K562 (cell line): ENCODE data around the gene NEB. TPM values are rescaled to one million over a fixed set of nuclear protein-coding genes. Genes with fewer than 3 reads are reported as not detected.

Experiments used
- BRF1 ChIP-seq: IDR thresholded peaks from 3 replicates; pipeline ENCODE4 v1.6.1; 2011; ENCODE audit warnings: borderline replicate concordance, mild to moderate bottlenecking; ENCODE audit not compliant: insufficient read length; ENCODE audit errors: extremely low read depth
- CXXC5 ChIP-seq: fragments of 250-450 bp; sonication (Bioruptor Pico); IDR thresholded peaks from 2 replicates; pipeline ENCODE4 v1.8.0; 2022; ENCODE audit warnings: inconsistent platforms, mild to moderate bottlenecking, moderate library complexity
- DPF2 ChIP-seq: fragments of 450-650 bp; IDR thresholded peaks from 2 replicates; pipeline ENCODE4 v1.6.1; 2016
- E2F3 ChIP-seq: fragments of 250-450 bp; sonication (Bioruptor Pico); IDR thresholded peaks from 2 replicates; pipeline ENCODE4 v1.4.0; 2020; ENCODE audit warnings: mild to moderate bottlenecking
- GATA2 ChIP-seq: sonication (generic); formaldehyde crosslinking; IDR thresholded peaks from 2 replicates; pipeline ENCODE4 v1.4.0; 2020; ENCODE audit warnings: mild to moderate bottlenecking, missing genetic modification reagents
- NBN ChIP-seq: fragments of 450-650 bp; IDR thresholded peaks from 2 replicates; pipeline ENCODE4 v1.6.1; 2016; ENCODE audit warnings: low read depth, mild to moderate bottlenecking
- SMARCC2 ChIP-seq: fragments of 450-650 bp; IDR thresholded peaks from 2 replicates; pipeline ENCODE4 v1.6.1; 2017; ENCODE audit warnings: antibody characterized with exemption, moderate library complexity, mild to moderate bottlenecking, low read depth
- TAF9B ChIP-seq: fragments of 450-650 bp; IDR thresholded peaks from 2 replicates; pipeline ENCODE4 v1.6.1; 2018; ENCODE audit warnings: mild to moderate bottlenecking; ENCODE audit not compliant: partially characterized antibody
- ZNF197 ChIP-seq: fragments of 200-800 bp; sonication (Bioruptor generic); IDR thresholded peaks from 2 replicates; pipeline ENCODE4 v1.6.1; 2016; ENCODE audit warnings: low read depth, missing genetic modification characterization, missing compliant biosample characterization
- polyA plus RNA-seq, 8 experiments: library from polyadenylated mRNA; depleted of rRNA in 4 of 8; stranded (reverse) in 5 of 8; unstranded in 3 of 8; fragments of >200 nt; fragmentation: Nextera tagmentation in 2 of 8; fragmentation: Illumina TruSeq in 1 of 8; extraction: Ambion mirVana in 2 of 8; extraction: Trizol in 1 of 8; gene quantifications; 2 replicates each; pipeline versions ENCODE4 v1.2.1 to v1.2.3, GENCODE V29; 2011 to 2014; ENCODE audit warnings: inconsistent platforms in 1 of 8, missing spikeins in 1 of 8
- total RNA-seq, 7 experiments: library from RNA; depleted of rRNA in 6 of 7; stranded (reverse); fragments of >200 nt in 6 of 7; fragmentation: Illumina TruSeq in 2 of 7; extraction: Trizol in 2 of 7; gene quantifications; 2 replicates each; pipeline versions ENCODE4 v1.2.1 to v1.2.3, GENCODE V29; 2011 to 2021; ENCODE audit warnings: low replicate concordance in 1 of 7
- TF ChIP-seq, protein P1 (sequence below): sonication (generic); IDR thresholded peaks from 2 replicates; pipeline ENCODE4 v1.6.1; 2016
- TF ChIP-seq, protein P2 (sequence below): fragments of 200-800 bp; sonication (Bioruptor generic); IDR thresholded peaks from 2 replicates; pipeline ENCODE4 v1.6.1; 2016; ENCODE audit warnings: missing genetic modification characterization, missing compliant biosample characterization
- TF ChIP-seq, protein P3 (sequence below): fragments of 250-450 bp; sonication (Bioruptor Pico); IDR thresholded peaks from 2 replicates; pipeline ENCODE4 v1.4.0; 2020; ENCODE audit warnings: borderline replicate concordance
- TF ChIP-seq, protein P4 (sequence below): fragments of 450-650 bp; IDR thresholded peaks from 2 replicates; pipeline ENCODE4 v1.6.1; 2014; ENCODE audit warnings: low read depth, mild to moderate bottlenecking, moderate library complexity, borderline replicate concordance
- TF ChIP-seq, protein P5 (sequence below): fragments of 450-650 bp; IDR thresholded peaks from 2 replicates; pipeline ENCODE4 v1.6.1; 2018; ENCODE audit not compliant: partially characterized antibody

The NEB gene
- total and polyA plus RNA-seq, 9 of the 15 experiments (the other 6 are each of a cell fraction or from before 2014, with no cell fraction given): 1.7 to 3.8 (median 2.9) TPM

GRCh38 chr2:151782378-151783132, 48.3 kb upstream of the NEB start (continued):
- TF ChIP-seq BRF1: no peak
- TF ChIP-seq, protein P1, sequence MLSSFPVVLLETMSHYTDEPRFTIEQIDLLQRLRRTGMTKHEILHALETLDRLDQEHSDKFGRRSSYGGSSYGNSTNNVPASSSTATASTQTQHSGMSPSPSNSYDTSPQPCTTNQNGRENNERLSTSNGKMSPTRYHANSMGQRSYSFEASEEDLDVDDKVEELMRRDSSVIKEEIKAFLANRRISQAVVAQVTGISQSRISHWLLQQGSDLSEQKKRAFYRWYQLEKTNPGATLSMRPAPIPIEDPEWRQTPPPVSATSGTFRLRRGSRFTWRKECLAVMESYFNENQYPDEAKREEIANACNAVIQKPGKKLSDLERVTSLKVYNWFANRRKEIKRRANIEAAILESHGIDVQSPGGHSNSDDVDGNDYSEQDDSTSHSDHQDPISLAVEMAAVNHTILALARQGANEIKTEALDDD: peak; percentile 54; the same call in 1 of the 2 replicates
- TF ChIP-seq SMARCC2: peak; percentile 74
- TF ChIP-seq TAF9B: no peak
- no peak for TF ChIP-seq E2F3 (CRISPR knock-in tag)
- TF ChIP-seq, protein P2, sequence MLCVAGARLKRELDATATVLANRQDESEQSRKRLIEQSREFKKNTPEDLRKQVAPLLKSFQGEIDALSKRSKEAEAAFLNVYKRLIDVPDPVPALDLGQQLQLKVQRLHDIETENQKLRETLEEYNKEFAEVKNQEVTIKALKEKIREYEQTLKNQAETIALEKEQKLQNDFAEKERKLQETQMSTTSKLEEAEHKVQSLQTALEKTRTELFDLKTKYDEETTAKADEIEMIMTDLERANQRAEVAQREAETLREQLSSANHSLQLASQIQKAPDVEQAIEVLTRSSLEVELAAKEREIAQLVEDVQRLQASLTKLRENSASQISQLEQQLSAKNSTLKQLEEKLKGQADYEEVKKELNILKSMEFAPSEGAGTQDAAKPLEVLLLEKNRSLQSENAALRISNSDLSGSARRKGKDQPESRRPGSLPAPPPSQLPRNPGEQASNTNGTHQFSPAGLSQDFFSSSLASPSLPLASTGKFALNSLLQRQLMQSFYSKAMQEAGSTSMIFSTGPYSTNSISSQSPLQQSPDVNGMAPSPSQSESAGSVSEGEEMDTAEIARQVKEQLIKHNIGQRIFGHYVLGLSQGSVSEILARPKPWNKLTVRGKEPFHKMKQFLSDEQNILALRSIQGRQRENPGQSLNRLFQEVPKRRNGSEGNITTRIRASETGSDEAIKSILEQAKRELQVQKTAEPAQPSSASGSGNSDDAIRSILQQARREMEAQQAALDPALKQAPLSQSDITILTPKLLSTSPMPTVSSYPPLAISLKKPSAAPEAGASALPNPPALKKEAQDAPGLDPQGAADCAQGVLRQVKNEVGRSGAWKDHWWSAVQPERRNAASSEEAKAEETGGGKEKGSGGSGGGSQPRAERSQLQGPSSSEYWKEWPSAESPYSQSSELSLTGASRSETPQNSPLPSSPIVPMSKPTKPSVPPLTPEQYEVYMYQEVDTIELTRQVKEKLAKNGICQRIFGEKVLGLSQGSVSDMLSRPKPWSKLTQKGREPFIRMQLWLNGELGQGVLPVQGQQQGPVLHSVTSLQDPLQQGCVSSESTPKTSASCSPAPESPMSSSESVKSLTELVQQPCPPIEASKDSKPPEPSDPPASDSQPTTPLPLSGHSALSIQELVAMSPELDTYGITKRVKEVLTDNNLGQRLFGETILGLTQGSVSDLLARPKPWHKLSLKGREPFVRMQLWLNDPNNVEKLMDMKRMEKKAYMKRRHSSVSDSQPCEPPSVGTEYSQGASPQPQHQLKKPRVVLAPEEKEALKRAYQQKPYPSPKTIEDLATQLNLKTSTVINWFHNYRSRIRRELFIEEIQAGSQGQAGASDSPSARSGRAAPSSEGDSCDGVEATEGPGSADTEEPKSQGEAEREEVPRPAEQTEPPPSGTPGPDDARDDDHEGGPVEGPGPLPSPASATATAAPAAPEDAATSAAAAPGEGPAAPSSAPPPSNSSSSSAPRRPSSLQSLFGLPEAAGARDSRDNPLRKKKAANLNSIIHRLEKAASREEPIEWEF (CRISPR knock-in tag): no peak
- peak; percentile 74; the same call in 1 of the 2 replicates for TF ChIP-seq NBN
- TF ChIP-seq GATA2 (CRISPR knock-in tag): peak; percentile 61
- TF ChIP-seq DPF2: peak; percentile 96
- TF ChIP-seq, protein P3, sequence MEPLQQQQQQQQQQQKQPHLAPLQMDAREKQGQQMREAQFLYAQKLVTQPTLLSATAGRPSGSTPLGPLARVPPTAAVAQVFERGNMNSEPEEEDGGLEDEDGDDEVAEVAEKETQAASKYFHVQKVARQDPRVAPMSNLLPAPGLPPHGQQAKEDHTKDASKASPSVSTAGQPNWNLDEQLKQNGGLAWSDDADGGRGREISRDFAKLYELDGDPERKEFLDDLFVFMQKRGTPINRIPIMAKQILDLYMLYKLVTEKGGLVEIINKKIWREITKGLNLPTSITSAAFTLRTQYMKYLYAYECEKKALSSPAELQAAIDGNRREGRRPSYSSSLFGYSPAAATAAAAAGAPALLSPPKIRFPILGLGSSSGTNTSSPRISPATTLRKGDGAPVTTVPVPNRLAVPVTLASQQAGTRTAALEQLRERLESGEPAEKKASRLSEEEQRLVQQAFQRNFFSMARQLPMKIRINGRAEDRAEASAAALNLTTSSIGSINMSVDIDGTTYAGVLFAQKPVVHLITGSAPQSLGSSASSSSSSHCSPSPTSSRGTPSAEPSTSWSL: no peak
- TF ChIP-seq, protein P4, sequence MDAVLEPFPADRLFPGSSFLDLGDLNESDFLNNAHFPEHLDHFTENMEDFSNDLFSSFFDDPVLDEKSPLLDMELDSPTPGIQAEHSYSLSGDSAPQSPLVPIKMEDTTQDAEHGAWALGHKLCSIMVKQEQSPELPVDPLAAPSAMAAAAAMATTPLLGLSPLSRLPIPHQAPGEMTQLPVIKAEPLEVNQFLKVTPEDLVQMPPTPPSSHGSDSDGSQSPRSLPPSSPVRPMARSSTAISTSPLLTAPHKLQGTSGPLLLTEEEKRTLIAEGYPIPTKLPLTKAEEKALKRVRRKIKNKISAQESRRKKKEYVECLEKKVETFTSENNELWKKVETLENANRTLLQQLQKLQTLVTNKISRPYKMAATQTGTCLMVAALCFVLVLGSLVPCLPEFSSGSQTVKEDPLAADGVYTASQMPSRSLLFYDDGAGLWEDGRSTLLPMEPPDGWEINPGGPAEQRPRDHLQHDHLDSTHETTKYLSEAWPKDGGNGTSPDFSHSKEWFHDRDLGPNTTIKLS: no peak
- peak; percentile 85 for TF ChIP-seq ZNF197
- TF ChIP-seq, protein P5, sequence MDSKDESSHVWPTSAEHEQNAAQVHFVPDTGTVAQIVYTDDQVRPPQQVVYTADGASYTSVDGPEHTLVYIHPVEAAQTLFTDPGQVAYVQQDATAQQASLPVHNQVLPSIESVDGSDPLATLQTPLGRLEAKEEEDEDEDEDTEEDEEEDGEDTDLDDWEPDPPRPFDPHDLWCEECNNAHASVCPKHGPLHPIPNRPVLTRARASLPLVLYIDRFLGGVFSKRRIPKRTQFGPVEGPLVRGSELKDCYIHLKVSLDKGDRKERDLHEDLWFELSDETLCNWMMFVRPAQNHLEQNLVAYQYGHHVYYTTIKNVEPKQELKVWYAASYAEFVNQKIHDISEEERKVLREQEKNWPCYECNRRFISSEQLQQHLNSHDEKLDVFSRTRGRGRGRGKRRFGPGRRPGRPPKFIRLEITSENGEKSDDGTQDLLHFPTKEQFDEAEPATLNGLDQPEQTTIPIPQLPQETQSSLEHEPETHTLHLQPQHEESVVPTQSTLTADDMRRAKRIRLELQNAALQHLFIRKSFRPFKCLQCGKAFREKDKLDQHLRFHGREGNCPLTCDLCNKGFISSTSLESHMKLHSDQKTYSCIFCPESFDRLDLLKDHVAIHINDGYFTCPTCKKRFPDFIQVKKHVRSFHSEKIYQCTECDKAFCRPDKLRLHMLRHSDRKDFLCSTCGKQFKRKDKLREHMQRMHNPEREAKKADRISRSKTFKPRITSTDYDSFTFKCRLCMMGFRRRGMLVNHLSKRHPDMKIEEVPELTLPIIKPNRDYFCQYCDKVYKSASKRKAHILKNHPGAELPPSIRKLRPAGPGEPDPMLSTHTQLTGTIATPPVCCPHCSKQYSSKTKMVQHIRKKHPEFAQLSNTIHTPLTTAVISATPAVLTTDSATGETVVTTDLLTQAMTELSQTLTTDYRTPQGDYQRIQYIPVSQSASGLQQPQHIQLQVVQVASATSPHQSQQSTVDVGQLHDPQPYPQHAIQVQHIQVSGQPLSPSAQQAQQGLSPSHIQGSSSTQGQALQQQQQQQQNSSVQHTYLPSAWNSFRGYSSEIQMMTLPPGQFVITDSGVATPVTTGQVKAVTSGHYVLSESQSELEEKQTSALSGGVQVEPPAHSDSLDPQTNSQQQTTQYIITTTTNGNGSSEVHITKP: peak; percentile 81
- TF ChIP-seq CXXC5: peak; percentile 69
